T-cell (primary cell): ENCODE measurements around the gene RGS13. TPM values are rescaled to one million over a fixed set of nuclear protein-coding genes. Genes with fewer than 3 reads are reported as not detected.

Source experiments
- ATAC-seq, 4 experiments: fragments of 200-7000 bp in 3 of 4; fragments of 150-1000 bp in 1 of 4; cut with Tn5 transposase; replicated peaks in 1 of 4; 1 replicate in 3 of 4; 2 replicates in 1 of 4; pipeline ENCODE4 v1.10.0; 2021; ENCODE audit warnings: moderate library complexity in 3 of 4, mild to moderate bottlenecking in 2 of 4, moderate number of reproducible peaks in 1 of 4
- CTCF ChIA-PET, 2 donors: fragments of 300-600 bp; sonication (Branson Sonifier 250); formaldehyde crosslinking; loops; one replicate each; lab custom pipeline; 2022; ENCODE audit warnings: antibody characterized with exemption in 2 of 2; lab: Charles Lee
- POLR2A ChIA-PET, 2 donors: fragments of 300-600 bp; sonication (Branson Sonifier 250); formaldehyde crosslinking; loops; one replicate each; lab custom pipeline; 2022; ENCODE audit warnings: antibody characterized with exemption in 2 of 2; lab: Charles Lee
- DNase-seq, 35 experiments: peaks; one replicate each; pipeline versions ENCODE4 v3.0.0 to v3.0.0-alpha.2; 2013 to 2023
- H3K27ac ChIP-seq: one replicate; pipeline ENCODE4 v1.5.1; 2013; ENCODE audit warnings: low read length
- H3K27me3 ChIP-seq, 2 experiments: replicated peaks in 1 of 2; 1 replicate in 1 of 2; 2 replicates in 1 of 2; pipeline versions ENCODE4 v1.6.1 to v1.7.0; 2013; ENCODE audit warnings: low read length in 1 of 2, mixed read lengths in 1 of 2; ENCODE audit not compliant: control insufficient read depth in 2 of 2, insufficient read depth in 2 of 2; ENCODE audit errors: extremely low read depth in 1 of 2
- H3K36me3 ChIP-seq, 2 donors: 1 replicate in 1 of 2; 2 replicates in 1 of 2; pipeline versions ENCODE4 v1.6.1 to v1.7.0; 2013; ENCODE audit warnings: low read length in 1 of 2; ENCODE audit not compliant: control insufficient read depth in 2 of 2, insufficient read depth in 1 of 2; ENCODE audit errors: extremely low read depth in 1 of 2
- H3K4me1 ChIP-seq, 2 experiments: 1 replicate in 1 of 2; 2 replicates in 1 of 2; pipeline versions ENCODE4 v1.6.1 to v1.7.0; 2013; ENCODE audit warnings: low read length in 2 of 2, mixed read lengths in 1 of 2; ENCODE audit not compliant: insufficient read depth in 2 of 2, control insufficient read depth in 1 of 2; ENCODE audit errors: extremely low read depth in 1 of 2
- H3K4me3 ChIP-seq, 2 donors: 1 replicate in 1 of 2; 2 replicates in 1 of 2; pipeline versions ENCODE4 v1.5.1 to v1.7.0; 2013; ENCODE audit warnings: mild to moderate bottlenecking in 2 of 2, low read length in 1 of 2, moderate library complexity in 1 of 2; ENCODE audit not compliant: control insufficient read depth in 1 of 2; ENCODE audit errors: extremely low read depth in 1 of 2
- H3K9me3 ChIP-seq: 2 replicates; pipeline ENCODE4 v1.7.0; 2013
- H3K27ac Mint-ChIP-seq, 2 donors: one replicate each; pipeline ENCODE4 v1.8.0; 2020 to 2021; ENCODE audit warnings: mild to moderate bottlenecking in 2 of 2, mixed read lengths in 2 of 2
- H3K27me3 Mint-ChIP-seq, 2 donors: one replicate each; pipeline ENCODE4 v1.8.0; 2021 to 2022; ENCODE audit warnings: mixed read lengths in 2 of 2
- H3K36me3 Mint-ChIP-seq: one replicate; pipeline ENCODE4 v1.8.0; 2021; ENCODE audit warnings: mixed read lengths
- H3K4me1 Mint-ChIP-seq, 3 donors: one replicate each; pipeline ENCODE4 v1.8.0; 2020 to 2022; ENCODE audit warnings: mixed read lengths in 3 of 3, mild to moderate bottlenecking in 1 of 3
- H3K4me3 Mint-ChIP-seq, 3 donors: one replicate each; pipeline ENCODE4 v1.8.0; 2020 to 2022; ENCODE audit warnings: mild to moderate bottlenecking in 3 of 3, mixed read lengths in 3 of 3, moderate library complexity in 3 of 3
- H3K9me3 Mint-ChIP-seq, 3 donors: one replicate each; pipeline ENCODE4 v1.8.0; 2020 to 2022; ENCODE audit warnings: mixed read lengths in 3 of 3
- WGBS: methylation state at CpG from one replicate; pipeline ENCODE4 v1.1.5; 2013; ENCODE audit warnings: missing lambda C conversion rate; ENCODE audit not compliant: insufficient coverage; 5-methylcytosine and 5-hydroxymethylcytosine counted together
- total RNA-seq, 35 experiments: library from RNA in 6 of 35; stranded (reverse) in 6 of 35; fragments of 120-200 nt in 1 of 35; gene quantifications; one replicate each; pipeline versions ENCODE4 v1.2.1 to v1.2.4 and lab custom pipeline; 2013 to 2026

The RGS13 gene
- total RNA-seq, 5 donors from 2014 or later (not counting 1 experiment from before 2014, with no cell fraction given) = 0.07 to 0.10 TPM; not detected in 3

GRCh38 chr1:192630521-192631287, 5.2 kb upstream of the RGS13 start:
- Histone ChIP-seq H3K27ac (no peak overlapping the region), H3K4me1 (no peaks in the 10 kb centered on the region), H3K36me3 (no peaks in the 10 kb centered on the region), H3K9me3 (no peaks in the 10 kb centered on the region), H3K4me3 (no peak overlapping the region), H3K27me3 (no peaks in the 10 kb centered on the region)
- CTCF ChIA-PET = no interaction called here
- POLR2A ChIA-PET = interaction anchor here (0.6 kb wide), 2 partner anchors 13 to 156 kb away, joined by 3 to 6 read pairs; no protein-coding TSS in a partner anchor
- Mint-ChIP-seq H3K27ac (no peak overlapping the region), H3K27me3 (peaks cover 0 to 6% of the 10 kb centered on the region in 2 donors), H3K4me3 (no peak overlapping the region), H3K4me1 (no peaks in the 10 kb centered on the region), H3K9me3 (no peaks in the 10 kb centered on the region), H3K36me3 (no peaks in the 10 kb centered on the region)
- DNase-seq = no peak
- no peak for ATAC-seq
- WGBS = 83% methylated on average over 1 of the region's 6 CpGs

- Histone ChIP-seq H3K9me3 (no peaks in the 10 kb centered on the region), H3K4me3 (no peak overlapping the region), H3K36me3 (no peaks in the 10 kb centered on the region), H3K27ac (no peak overlapping the region), H3K27me3 (no peaks in the 10 kb centered on the region), H3K4me1 (no peaks in the 10 kb centered on the region)
- Mint-ChIP-seq H3K27me3 (peaks cover 0 to 6% of the 10 kb centered on the region in 2 donors), H3K36me3 (no peaks in the 10 kb centered on the region), H3K27ac (no peak overlapping the region), H3K4me1 (no peaks in the 10 kb centered on the region), H3K4me3 (no peak overlapping the region), H3K9me3 (no peaks in the 10 kb centered on the region)
- POLR2A ChIA-PET = no interaction called here
- DNase-seq = no peak
- ATAC-seq = no peak
- CTCF ChIA-PET = no interaction called here
These were observed 4.2 kb upstream of the RGS13 start for GRCh38 chr1:192631749-192632148.

- DNase-seq (no peak), ATAC-seq (no peak)
- no peak overlapping the region for H3K27ac ChIP-seq
- WGBS = no CpG with 5 or more reads among the region's 3 CpGs
- H3K36me3 ChIP-seq = no peaks in the 10 kb centered on the region
- H3K9me3 ChIP-seq = no peaks in the 10 kb centered on the region
- Mint-ChIP-seq H3K36me3 (no peaks in the 10 kb centered on the region), H3K4me1 (no peaks in the 10 kb centered on the region), H3K27me3 (peaks cover 0 to 6% of the 10 kb centered on the region in 2 donors), H3K9me3 (no peaks in the 10 kb centered on the region), H3K27ac (no peak overlapping the region), H3K4me3 (no peak overlapping the region)
- ChIA-PET CTCF (no interaction called here), POLR2A (no interaction called here)
- H3K27me3 ChIP-seq = no peaks in the 10 kb centered on the region
- H3K4me3 ChIP-seq = no peak overlapping the region
- no peaks in the 10 kb centered on the region for H3K4me1 ChIP-seq
These were observed 3.8 kb upstream of the RGS13 start for GRCh38 chr1:192632188-192632587.

- ATAC-seq = no peak
- Mint-ChIP-seq H3K9me3 (no peaks in the 10 kb centered on the region), H3K4me3 (no peak overlapping the region), H3K36me3 (no peaks in the 10 kb centered on the region), H3K27me3 (peaks cover 0 to 6% of the 10 kb centered on the region in 2 donors), H3K4me1 (no peaks in the 10 kb centered on the region), H3K27ac (no peak overlapping the region)
- DNase-seq = no peak
- ChIA-PET POLR2A (no interaction called here), CTCF (no interaction called here)
- Histone ChIP-seq H3K4me1 (no peaks in the 10 kb centered on the region), H3K36me3 (no peaks in the 10 kb centered on the region), H3K9me3 (no peaks in the 10 kb centered on the region), H3K27ac (no peak overlapping the region), H3K4me3 (no peak overlapping the region), H3K27me3 (no peaks in the 10 kb centered on the region)
- 83% methylated on average over 1 of the region's 6 CpGs for WGBS
These were observed 3.1 kb upstream of the RGS13 start for GRCh38 chr1:192632641-192633532.

GRCh38 chr1:192633533-192634253, 2.3 kb upstream of the RGS13 start:
- 92% methylated on average over 4 of the region's 7 CpGs for WGBS
- no peaks in the 10 kb centered on the region for H3K27me3 ChIP-seq
- CTCF ChIA-PET = no interaction called here
- Mint-ChIP-seq H3K4me3 (no peak overlapping the region), H3K27me3 (peaks cover 0 to 4% of the 10 kb centered on the region in 2 donors), H3K36me3 (no peaks in the 10 kb centered on the region), H3K27ac (no peak overlapping the region), H3K9me3 (no peaks in the 10 kb centered on the region), H3K4me1 (no peaks in the 10 kb centered on the region)
- no peak overlapping the region for H3K4me3 ChIP-seq
- DNase-seq = no peak
- no peaks in the 10 kb centered on the region for H3K9me3 ChIP-seq
- no peaks in the 10 kb centered on the region for H3K36me3 ChIP-seq
- H3K27ac ChIP-seq = no peak overlapping the region
- POLR2A ChIA-PET = no interaction called here
- no peak for ATAC-seq
- H3K4me1 ChIP-seq = no peaks in the 10 kb centered on the region

- no peak overlapping the region for H3K4me3 Mint-ChIP-seq
- Histone ChIP-seq H3K27me3 (no peaks in the 10 kb centered on the region), H3K4me3 (no peak overlapping the region), H3K36me3 (no peaks in the 10 kb centered on the region), H3K27ac (no peak overlapping the region), H3K9me3 (no peaks in the 10 kb centered on the region), H3K4me1 (no peaks in the 10 kb centered on the region)
- ATAC-seq (no peak), DNase-seq (no peak)
- no peak overlapping the region for H3K27ac Mint-ChIP-seq
- CTCF ChIA-PET = no interaction called here
- H3K9me3 Mint-ChIP-seq = no peaks in the 10 kb centered on the region
- peaks cover 0 to 2% (median 2%) of the 10 kb centered on the region in 3 donors for H3K4me1 Mint-ChIP-seq
- WGBS = no CpG with 5 or more reads among the region's 2 CpGs
- POLR2A ChIA-PET = interaction anchor here in 1 of 2 donors (0.5 kb wide), 1 partner anchor 55 kb away, joined by 3 read pairs; no protein-coding TSS in a partner anchor
- no peaks in the 10 kb centered on the region for H3K27me3 Mint-ChIP-seq
- no peaks in the 10 kb centered on the region for H3K36me3 Mint-ChIP-seq
These were observed 906 bp upstream of the RGS13 start for GRCh38 chr1:192635041-192635440.
